GM12892 (cell line): Measurements from ENCODE around the gene OCIAD1.

Source experiments
- POLR2AphosphoS5 ChIP-seq: IDR thresholded peaks from 2 replicates; pipeline ENCODE4 v1.6.1; 2011; ENCODE audit warnings: low read depth, low read length, control low read depth
- TAF1 ChIP-seq: IDR thresholded peaks from 2 replicates; pipeline ENCODE4 v1.6.1; 2011; ENCODE audit warnings: low read depth, mild to moderate bottlenecking, control low read depth, low read length, borderline replicate concordance

GRCh38 chr4:48906206-48907173 lies 75.6 kb downstream of the OCIAD1 start, which contains the start of gene OCIAD2:
- TF ChIP-seq TAF1 (peak; percentile 32; the same call in 1 of the 2 replicates), POLR2AphosphoS5 (no peak)
